HepG2 (cell line): ENCODE results near the gene NDUFB7. TPM values are rescaled to one million over a fixed set of nuclear protein-coding genes. Genes with fewer than 3 reads are reported as not detected.

Source experiments
- ATF6 ChIP-seq: sonication (generic); formaldehyde crosslinking; conservative IDR thresholded peaks from 2 replicates; pipeline ENCODE4 v1.4.0; 2020; ENCODE audit warnings: missing genetic modification reagents
- CHD2 ChIP-seq: IDR thresholded peaks from 2 replicates; pipeline ENCODE4 v1.6.1; 2011; ENCODE audit warnings: low read depth, low read length, improper control_type of control experiment
- DRAP1 ChIP-seq: IDR thresholded peaks from 2 replicates; pipeline ENCODE4 v1.6.1; 2016; ENCODE audit warnings: missing genetic modification reagents, missing compliant biosample characterization
- GATA4 ChIP-seq: sonication (generic); IDR thresholded peaks from 2 replicates; pipeline ENCODE4 v1.6.1; 2016; ENCODE audit warnings: antibody characterized with exemption, low read depth, borderline replicate concordance
- JUND ChIP-seq: sonication (generic); formaldehyde crosslinking; IDR thresholded peaks from 2 replicates; pipeline ENCODE4 v1.8.0; 2022; ENCODE audit warnings: mild to moderate bottlenecking, missing genetic modification reagents
- KDM5A ChIP-seq: fragments of 200-600 bp; sonication (generic); IDR thresholded peaks from 2 replicates; pipeline ENCODE4 v1.7.0; 2018; ENCODE audit warnings: antibody characterized with exemption, mild to moderate bottlenecking, low read length, borderline replicate concordance
- LRRFIP1 ChIP-seq: sonication (generic); formaldehyde crosslinking; conservative IDR thresholded peaks from 2 replicates; pipeline ENCODE4 v1.4.0; 2020; ENCODE audit warnings: missing genetic modification reagents
- PRMT3 ChIP-seq: sonication (generic); formaldehyde crosslinking; IDR thresholded peaks from 2 replicates; pipeline ENCODE4 v1.8.1; 2022; ENCODE audit warnings: low read depth, mild to moderate bottlenecking, moderate library complexity, missing genetic modification reagents, borderline replicate concordance
- PRPF4 ChIP-seq: fragments of 200-400 bp; formaldehyde crosslinking; IDR thresholded peaks from 2 replicates; pipeline ENCODE4 v1.6.1; 2016; ENCODE audit warnings: low read length, low read depth; ENCODE audit not compliant: poor library complexity, severe bottlenecking
- REST ChIP-seq, 2 experiments: IDR thresholded peaks; 2 replicates each; pipeline ENCODE4 v1.6.1; 2011 to 2012; ENCODE audit warnings: low read length in 2 of 2, borderline replicate concordance in 1 of 2, low read depth in 1 of 2, mild to moderate bottlenecking in 1 of 2, moderate library complexity in 1 of 2
- SP140L ChIP-seq: sonication (generic); formaldehyde crosslinking; IDR thresholded peaks from 2 replicates; pipeline ENCODE4 v1.4.0; 2020; ENCODE audit warnings: missing genetic modification reagents, borderline replicate concordance
- TFAP4 ChIP-seq: sonication (generic); IDR thresholded peaks from 2 replicates; pipeline ENCODE4 v1.6.1; 2016; ENCODE audit warnings: low read depth, borderline replicate concordance
- TIGD3 ChIP-seq: sonication (generic); formaldehyde crosslinking; IDR thresholded peaks from 2 replicates; pipeline ENCODE4 v1.5.1; 2020; ENCODE audit warnings: mild to moderate bottlenecking, missing genetic modification reagents, borderline replicate concordance
- YY1 ChIP-seq: IDR thresholded peaks from 2 replicates; pipeline ENCODE4 v1.6.1; 2011; ENCODE audit warnings: low read length, low read depth, moderate library complexity, mild to moderate bottlenecking; ENCODE audit not compliant: insufficient read depth, insufficient replicate concordance
- ZNF343 ChIP-seq: sonication (generic); formaldehyde crosslinking; IDR thresholded peaks from 2 replicates; pipeline ENCODE4 v1.4.0; 2020; ENCODE audit warnings: mild to moderate bottlenecking, missing genetic modification reagents
- ZNF747 ChIP-seq: sonication (generic); formaldehyde crosslinking; IDR thresholded peaks from 2 replicates; pipeline ENCODE4 v1.8.1; 2023; ENCODE audit warnings: missing genetic modification reagents, mild to moderate bottlenecking, borderline replicate concordance
- polyA plus RNA-seq, 8 experiments: library from polyadenylated mRNA; depleted of rRNA in 3 of 8; stranded (reverse) in 7 of 8; unstranded in 1 of 8; fragments of >200 nt; fragmentation: Illumina TruSeq in 4 of 8; extraction: Trizol in 4 of 8; gene quantifications; 2 replicates each; pipeline versions ENCODE4 v1.2.1 to v1.2.3, GENCODE V29; 2011 to 2016; ENCODE audit warnings: low read depth in 4 of 8, missing spikeins in 1 of 8, mixed read lengths in 1 of 8; ENCODE audit not compliant: insufficient read depth in 1 of 8
- total RNA-seq, 5 experiments: library from RNA; depleted of rRNA; stranded (reverse); fragments of >200 nt; fragmentation: Illumina TruSeq; extraction: Trizol; gene quantifications; 2 replicates each; pipeline ENCODE4 v1.2.3, GENCODE V29; 2016; ENCODE audit warnings: low read depth in 1 of 5

NDUFB7 gene
- total and polyA plus RNA-seq, 2 of the 13 experiments (the other 11 are each of a cell fraction or from before 2014, with no cell fraction given): 156 to 198 TPM

GRCh38 chr19:14571695-14572490, at the start of gene NDUFB7 (continued):
- TF ChIP-seq DRAP1 (CRISPR knock-in tag): peak; percentile 83
- peak; percentile 90 for TF ChIP-seq ZNF747
- TF ChIP-seq YY1: peak; percentile 70
- TF ChIP-seq PRPF4: no peak
- no peak for TF ChIP-seq GATA4
- TF ChIP-seq CHD2: 0 out of 2 replicates have a peak, but pooled peaks have one; percentile 32
- no peak for TF ChIP-seq PRMT3
- no peak for TF ChIP-seq ZNF343 (CRISPR knock-in tag)
- TF ChIP-seq TFAP4: peak; percentile 93
- TF ChIP-seq ATF6 (CRISPR knock-in tag): peak; percentile 35; the same call in 1 of the 2 replicates
- 0 out of 2 replicates have a peak, but pooled peaks have one; percentile 12 for TF ChIP-seq JUND (CRISPR knock-in tag)
- TF ChIP-seq LRRFIP1 (CRISPR knock-in tag): no peak
- 0 out of 2 replicates have a peak, but pooled peaks have one; percentile 49 for TF ChIP-seq SP140L (CRISPR knock-in tag)
- TF ChIP-seq TIGD3 (CRISPR knock-in tag): no peak
- TF ChIP-seq KDM5A: peak; percentile 97
- no peak for TF ChIP-seq REST (IDR thresholded peaks at IDR 0.05; ENCODE audit: borderline replicate concordance in 1 of 2, low read depth in 1 of 2, low read length in 2 of 2)
